ENCODE results near the gene SMOC1.

Gene SMOC1

GRCh38 chr14:69943084-69943780, 64.0 kb downstream of the SMOC1 start:
- DNase-seq (no peak), ATAC-seq (no peak)

- DNase-seq: no peak
- no peak for ATAC-seq
Measured at GRCh38 chr14:69945347-69945746, 66.1 kb downstream of the SMOC1 start.

DNA sequence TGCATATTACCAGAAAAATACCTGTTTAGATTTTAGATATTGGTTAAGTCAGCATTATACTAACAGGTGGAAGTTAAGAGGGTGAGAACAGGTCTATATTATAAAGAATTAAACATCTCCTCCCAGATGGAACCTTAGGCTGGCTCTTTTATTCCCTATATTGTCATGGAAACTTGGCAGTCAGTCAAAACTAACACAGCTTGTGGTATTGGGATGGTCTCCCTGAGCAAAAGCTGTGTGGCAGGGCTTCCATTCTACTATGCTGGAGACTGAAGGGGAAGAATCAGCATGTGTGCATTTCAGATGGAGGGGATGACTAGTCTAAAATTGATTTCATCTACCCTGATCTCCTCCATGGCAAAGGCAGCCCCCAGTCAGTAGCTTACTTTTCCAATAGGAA, 66.7 kb downstream of the SMOC1 start:
- DNase-seq (no peak), ATAC-seq (no peak)

DNA sequence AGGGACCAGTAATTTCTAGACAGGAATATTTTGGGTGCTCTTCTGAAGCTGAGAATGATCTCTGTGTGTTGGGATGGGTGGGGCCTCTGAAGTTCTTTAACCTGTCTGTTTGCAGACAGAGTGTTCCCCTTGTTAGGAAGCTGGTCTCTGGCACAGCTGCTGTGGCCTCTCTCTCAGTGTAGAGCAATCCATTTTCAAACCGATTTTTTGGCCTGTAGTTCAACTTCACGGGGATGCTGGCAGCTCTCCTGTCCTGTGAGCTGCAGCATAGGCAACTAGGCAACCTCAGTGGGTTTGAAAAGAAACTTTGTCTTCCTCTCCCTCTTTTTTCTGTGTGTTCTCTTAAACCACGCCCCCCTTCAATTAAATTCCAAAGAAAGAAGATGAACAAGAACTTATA, 69.1 kb downstream of the SMOC1 start:
- ATAC-seq (no peak), DNase-seq (no peak)

DNA sequence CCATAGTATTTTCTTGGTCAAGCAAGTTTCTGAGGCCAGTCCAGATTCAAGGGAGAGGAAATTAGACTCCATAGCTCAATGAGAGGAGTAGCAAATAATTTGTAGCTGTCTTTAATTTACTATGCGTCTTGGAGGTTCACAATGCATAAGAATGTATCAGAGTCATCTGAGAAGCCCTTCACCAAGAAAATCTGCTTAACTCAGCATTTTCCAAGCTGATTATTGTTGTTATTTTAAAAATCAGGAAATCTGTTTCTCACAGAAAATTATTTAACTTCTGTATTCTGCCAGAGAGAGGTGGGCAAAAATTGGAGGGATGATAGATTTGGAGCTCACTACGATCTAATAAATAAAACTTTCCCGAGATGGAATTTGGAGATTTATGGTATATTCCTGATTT, 72.0 kb downstream of the SMOC1 start:
- no peak for ATAC-seq
- DNase-seq: no peak

- ATAC-seq (no peak), DNase-seq (no peak)
Measured at GRCh38 chr14:69951935-69952334, 72.7 kb downstream of the SMOC1 start.

GRCh38 chr14:69953266-69953915, 74.2 kb downstream of the SMOC1 start:
- ATAC-seq (no peak), DNase-seq (no peak)

GRCh38 chr14:69955855-69956845, 76.9 kb downstream of the SMOC1 start:
- ATAC-seq (no peak), DNase-seq (no peak)

DNA sequence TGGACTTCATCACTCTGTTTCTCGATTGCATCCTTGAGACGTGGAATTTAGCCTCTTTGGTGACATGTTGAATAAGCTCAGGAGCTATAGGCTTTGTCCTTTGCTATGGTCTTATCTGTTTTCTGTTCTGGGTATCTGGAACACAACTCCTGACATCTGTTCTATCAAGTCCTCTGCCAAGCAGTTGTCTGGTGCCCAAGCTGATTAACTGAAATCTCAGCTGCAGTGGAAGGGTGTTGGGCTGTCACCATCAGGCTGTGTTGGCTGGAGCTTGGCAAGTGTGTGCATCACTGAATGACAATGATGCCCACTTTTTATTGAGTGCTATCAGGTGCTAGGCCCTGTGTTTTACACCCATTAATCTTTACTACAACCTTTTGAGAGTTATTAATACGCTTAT, 77.8 kb downstream of the SMOC1 start:
- DNase-seq (no peak), ATAC-seq (no peak)

- no peak for ATAC-seq
Measured at GRCh38 chr14:69957986-69958385, 78.8 kb downstream of the SMOC1 start.

GRCh38 chr14:69959136-69959535, 79.9 kb downstream of the SMOC1 start:
- ATAC-seq (no peak), DNase-seq (no peak)

More at GRCh38 chr14:69957986-69958385, 78.8 kb downstream of the SMOC1 start:
- no peak for DNase-seq

- DNase-seq (no peak), ATAC-seq (no peak)
Measured at GRCh38 chr14:69960296-69960695, 81.1 kb downstream of the SMOC1 start.

GRCh38 chr14:69963966-69964365, 84.8 kb downstream of the SMOC1 start:
- no peak for ATAC-seq

DNA sequence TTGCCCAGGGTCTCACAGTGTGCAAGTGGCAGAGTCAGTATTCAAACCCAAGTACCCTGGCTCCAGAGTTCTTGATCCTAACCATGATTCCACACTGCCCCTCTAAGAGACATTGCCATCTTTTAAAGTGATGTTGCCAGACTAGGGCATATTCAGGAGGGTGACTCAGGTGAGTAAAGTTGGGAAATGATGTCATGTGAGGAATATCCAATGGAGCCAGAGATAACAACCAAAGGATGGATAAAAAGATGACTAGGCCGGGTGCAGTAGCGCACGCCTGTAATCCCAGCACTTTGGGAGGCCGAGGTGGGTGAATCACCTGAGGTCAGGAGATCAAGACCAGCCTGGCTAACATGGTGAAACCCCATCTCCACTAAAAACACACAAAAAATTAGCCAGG, 85.6 kb downstream of the SMOC1 start:
- ATAC-seq: no peak

More at GRCh38 chr14:69963966-69964365, 84.8 kb downstream of the SMOC1 start:
- no peak for DNase-seq

GRCh38 chr14:69968132-69968531, 88.9 kb downstream of the SMOC1 start:
- ATAC-seq (no peak), DNase-seq (no peak)

More for the DNA sequence above, 85.6 kb downstream of the SMOC1 start:
- DNase-seq: no peak

DNA sequence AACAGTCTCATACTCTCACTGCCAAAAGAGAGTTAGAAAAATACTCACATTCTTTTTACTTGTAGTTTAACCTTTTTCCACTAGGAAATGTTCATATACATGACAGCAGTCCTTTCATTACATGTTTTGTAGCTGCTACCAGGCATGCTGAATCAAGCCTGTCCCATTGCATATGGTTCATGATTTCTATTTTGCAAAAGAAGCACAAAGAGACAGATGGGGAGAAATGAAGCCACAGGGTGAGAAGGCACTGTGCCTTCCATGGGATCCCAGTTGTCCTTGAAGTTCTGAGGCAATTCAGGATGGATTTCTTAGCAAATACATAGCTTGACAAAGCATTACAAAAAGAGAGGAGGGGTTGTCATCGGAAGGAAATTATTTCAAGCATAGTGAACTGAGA, 89.5 kb downstream of the SMOC1 start:
- ATAC-seq: no peak
- DNase-seq: no peak

DNA sequence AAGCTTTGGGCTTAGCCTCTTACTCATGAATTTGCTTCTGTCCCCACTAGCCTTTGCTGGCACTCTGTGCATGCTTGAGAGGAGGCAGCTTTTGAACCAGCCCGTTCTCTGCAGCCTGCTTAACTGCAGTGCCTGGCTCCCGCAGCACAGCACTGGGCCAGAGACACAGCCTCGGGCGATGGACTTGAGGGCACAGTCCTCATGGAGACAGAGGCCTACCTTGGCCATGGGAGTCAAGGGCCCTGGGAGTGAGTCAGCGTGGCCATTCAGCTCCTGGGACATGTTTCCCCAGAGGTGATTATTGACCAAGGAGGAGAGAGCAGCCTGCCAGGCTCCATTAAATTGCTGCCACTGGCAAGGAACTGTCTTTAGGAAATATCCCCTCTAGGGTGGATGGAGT, 93.5 kb downstream of the SMOC1 start:
- ATAC-seq: no peak

DNA sequence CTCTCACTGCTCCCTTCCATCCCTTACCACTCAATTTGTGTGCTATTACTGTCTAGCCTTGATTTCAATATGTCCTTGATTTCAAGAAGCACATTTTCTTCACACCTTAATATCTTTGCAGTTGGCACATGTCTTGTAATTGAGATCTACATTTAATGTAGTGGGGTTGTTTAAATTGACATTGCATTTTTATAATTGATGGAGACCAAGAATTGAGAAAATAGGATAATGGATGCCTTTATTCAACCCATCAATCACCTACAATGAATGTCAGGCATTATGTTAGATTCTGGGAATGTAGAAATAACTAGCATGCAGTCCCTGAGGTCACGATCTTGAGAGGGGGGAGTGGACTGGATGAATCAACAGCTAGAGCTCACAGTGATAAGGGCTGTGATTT, 94.6 kb downstream of the SMOC1 start:
- DNase-seq: no peak
- ATAC-seq: no peak

More for the DNA sequence above, 93.5 kb downstream of the SMOC1 start:
- no peak for DNase-seq

GRCh38 chr14:69979882-69980281, 100.7 kb downstream of the SMOC1 start:
- DNase-seq: no peak

DNA sequence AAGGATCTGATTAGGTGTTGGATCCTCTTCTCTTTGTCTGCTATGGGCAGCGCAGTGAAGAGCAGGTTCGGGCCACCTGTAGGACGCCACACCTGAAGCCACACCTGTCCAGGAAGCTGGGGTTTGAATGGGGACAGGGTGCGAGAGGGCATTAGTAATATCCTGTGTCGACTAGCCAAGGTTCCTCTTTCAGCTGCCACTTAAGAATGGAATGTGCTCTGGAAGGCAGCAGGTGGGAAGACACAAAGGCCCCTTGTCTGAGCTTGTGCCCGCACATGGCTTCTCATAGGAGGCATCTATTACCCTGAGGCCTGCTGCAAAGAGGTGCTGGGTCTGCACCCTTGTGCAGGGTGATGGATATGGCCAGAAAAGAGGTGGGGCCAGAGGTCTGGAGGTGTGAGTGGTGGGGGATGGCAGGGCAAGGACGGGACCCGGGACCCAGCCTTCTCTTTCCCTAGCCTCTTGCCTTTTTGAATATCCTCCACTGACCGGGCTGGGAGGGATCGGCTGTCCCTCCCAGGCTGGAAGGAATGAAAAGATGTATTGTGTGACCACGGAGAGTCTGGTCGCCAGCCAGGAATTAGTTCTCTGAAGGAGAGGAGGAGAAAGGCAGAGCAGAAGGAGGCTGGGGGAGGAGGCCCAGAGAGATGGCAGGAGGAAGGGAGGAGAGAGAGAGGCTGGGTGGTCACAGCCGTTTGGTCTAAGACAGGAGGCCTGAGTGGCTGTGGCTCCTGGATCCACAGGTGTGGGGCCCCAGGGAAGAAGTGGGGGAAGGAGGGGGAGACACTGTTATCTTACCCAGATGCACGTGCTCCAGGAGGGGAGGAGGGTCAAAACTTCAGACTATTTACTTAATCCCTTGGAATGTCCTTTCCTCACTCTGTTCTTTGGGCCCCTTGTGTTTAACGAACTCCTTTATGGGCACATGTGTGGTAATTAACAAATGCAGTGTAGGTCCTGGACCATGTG, 101.5 kb downstream of the SMOC1 start:
- ATAC-seq: no peak
- no peak for DNase-seq

More at GRCh38 chr14:69979882-69980281, 100.7 kb downstream of the SMOC1 start:
- ATAC-seq: no peak

DNA sequence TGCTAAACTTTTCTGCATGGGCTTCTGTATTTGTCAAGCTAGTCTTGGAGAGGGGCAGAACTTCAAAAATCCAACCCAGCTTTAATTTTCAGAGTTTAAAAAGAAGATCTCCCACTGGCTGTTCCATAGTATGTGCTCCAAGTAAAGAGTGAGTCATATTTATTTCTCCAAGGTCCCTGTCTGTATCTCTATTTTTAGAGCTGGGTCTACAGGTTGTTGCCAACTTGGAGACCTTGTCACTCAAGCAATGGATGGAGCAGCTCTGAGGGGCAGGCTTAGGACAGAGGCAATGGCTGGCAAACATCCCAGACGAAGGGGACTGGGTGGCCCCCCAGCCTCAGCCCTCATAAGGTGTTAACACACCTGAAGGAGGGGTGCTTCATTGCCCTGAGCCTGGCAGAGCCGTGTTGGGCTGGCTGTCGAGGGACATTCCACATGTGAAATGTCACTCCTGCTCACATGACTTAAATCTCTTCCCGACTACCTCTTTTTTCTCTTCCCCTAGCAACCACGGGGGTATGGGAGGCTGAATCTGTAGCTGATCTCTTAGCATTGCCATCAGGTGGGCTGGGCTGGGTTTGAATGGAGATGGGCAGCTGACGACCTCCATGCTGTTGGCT, 103.1 kb downstream of the SMOC1 start:
- no peak for ATAC-seq
- no peak for DNase-seq

Measured in stimulated activated naive CD8-positive, alpha-beta T cell treated with anti-CD3 and anti-CD28 coated beads, Interleukin-15, Interleukin-2, amounts not matched to agents 100 U/mL and 50 U/mL, for 24 hours (primary cell).